Neural progenitor cell (in vitro differentiated cells): ENCODE measurements around the gene BCAS4.

Experiments
- CTCF ChIP-seq: fragments of 200-600 bp; sonication (generic); IDR thresholded peaks from 2 replicates; pipeline ENCODE4 v1.5.1; 2017; ENCODE audit warnings: antibody characterized with exemption, mild to moderate bottlenecking
- EZH2 ChIP-seq: fragments of 200-600 bp; sonication (generic); IDR thresholded peaks from 2 replicates; pipeline ENCODE4 v1.6.1; 2017; ENCODE audit warnings: antibody characterized with exemption, mild to moderate bottlenecking, moderate library complexity
- EZH2phosphoT487 ChIP-seq: fragments of 200-600 bp; sonication (generic); IDR thresholded peaks from 2 replicates; pipeline ENCODE4 v1.6.1; 2017; ENCODE audit warnings: antibody characterized with exemption

- no peak for TF ChIP-seq CTCF
- no peak for TF ChIP-seq EZH2
- no peak for TF ChIP-seq EZH2phosphoT487
These were observed 60.9 kb downstream of the BCAS4 start for GRCh38 chr20:50855498-50856474.
